ENCODE results near the gene STAMBPL1.

The STAMBPL1 gene

GRCh38 chr10:88952647-88953111, 72.6 kb downstream of the STAMBPL1 start, which contains the start of gene ACTA2:
Gene ACTA2, minus strand, starts transcription at chr10:88952773. Its CDS starts 3,843 bp downstream, at chr10:88948930.
- no peak for TF ChIP-seq CTCF (IDR thresholded peaks at IDR 0.05)

GRCh38 chr10:88953662-88954061, 73.6 kb downstream of the STAMBPL1 start:
- TF ChIP-seq CTCF (IDR thresholded peaks at IDR 0.05), result no peak

- TF ChIP-seq CTCF (IDR thresholded peaks at IDR 0.05), result no peak
Observed at GRCh38 chr10:88954458-88955083, 74.5 kb downstream of the STAMBPL1 start.

GRCh38 chr10:88957381-88957780, 77.3 kb downstream of the STAMBPL1 start:
- no peak for TF ChIP-seq CTCF (IDR thresholded peaks at IDR 0.05)

GRCh38 chr10:88958721-88959120, 78.7 kb downstream of the STAMBPL1 start:
- TF ChIP-seq CTCF (IDR thresholded peaks at IDR 0.05), result no peak

GRCh38 chr10:88960802-88961201, 80.8 kb downstream of the STAMBPL1 start:
- TF ChIP-seq CTCF (IDR thresholded peaks at IDR 0.05), result no peak

- no peak for TF ChIP-seq CTCF (IDR thresholded peaks at IDR 0.05)
Observed at GRCh38 chr10:88961266-88961665, 81.2 kb downstream of the STAMBPL1 start.

GRCh38 chr10:88962336-88962735, 82.3 kb downstream of the STAMBPL1 start:
- no peak for TF ChIP-seq CTCF (IDR thresholded peaks at IDR 0.05)
